Esophagus (tissue), 2 donors: ENCODE results near the gene ELMO3. TPM values are rescaled to one million over a fixed set of nuclear protein-coding genes. Genes with fewer than 3 reads are reported as not detected.

Source experiments
- H3K27ac ChIP-seq, 2 donors: one replicate each; pipeline ENCODE4 v1.5.1; 2013; ENCODE audit warnings: low read depth in 2 of 2, mild to moderate bottlenecking in 2 of 2, inconsistent platforms in 1 of 2, low read length in 1 of 2, moderate library complexity in 1 of 2
- H3K27me3 ChIP-seq, 2 donors: one replicate each; pipeline ENCODE4 v1.6.1; 2013; ENCODE audit warnings: low read length in 2 of 2, control low read depth in 1 of 2, mild to moderate bottlenecking in 1 of 2; ENCODE audit not compliant: insufficient read depth in 2 of 2, control insufficient read depth in 1 of 2
- H3K36me3 ChIP-seq, 2 donors: one replicate each; pipeline ENCODE4 v1.6.1; 2013; ENCODE audit warnings: low read length in 1 of 2; ENCODE audit not compliant: control insufficient read depth in 2 of 2, insufficient read depth in 2 of 2
- H3K4me1 ChIP-seq, 2 donors: one replicate each; pipeline ENCODE4 v1.6.1; 2013; ENCODE audit warnings: low read length in 1 of 2; ENCODE audit not compliant: control insufficient read depth in 2 of 2, insufficient read depth in 2 of 2
- H3K4me3 ChIP-seq, 2 donors: one replicate each; pipeline ENCODE4 v1.5.1; 2013; ENCODE audit warnings: low read length in 2 of 2, mild to moderate bottlenecking in 2 of 2, low read depth in 1 of 2, moderate library complexity in 1 of 2
- H3K9me3 ChIP-seq, 2 donors: one replicate each; pipeline ENCODE4 v1.6.1; 2013; ENCODE audit warnings: mild to moderate bottlenecking in 2 of 2, low read depth in 1 of 2, low read length in 1 of 2, moderate library complexity in 1 of 2; ENCODE audit not compliant: control insufficient read depth in 2 of 2, insufficient read depth in 1 of 2
- WGBS, 2 donors: extraction: QIAGEN DNeasy Blood & Tissue Kit; methylation state at CpG; one replicate each; pipeline ENCODE4 v1.1.7; 2013; 5-methylcytosine and 5-hydroxymethylcytosine counted together
- polyA plus RNA-seq, 2 donors: library from polyadenylated mRNA; stranded (reverse); fragments of 200-250 nt; gene quantifications; one replicate each; pipeline ENCODE4 v1.2.3, GENCODE V29; 2013
- donor health status: healthy with polysubstance abuse.
- donor health status: Bipolar disorder and iron deficiency.

The ELMO3 gene
- polyA plus RNA-seq, 2 donors: 21.5 to 23.7 TPM

- 69 to 77% methylated on average over 4 of the region's 4 CpGs for WGBS, 2 donors
- Histone ChIP-seq H3K4me3 (no peak overlapping the region), H3K36me3 (no peaks in the 10 kb centered on the region), H3K27ac (no peak overlapping the region), H3K9me3 (no peaks in the 10 kb centered on the region), H3K4me1 (peaks cover 5 to 24% of the 10 kb centered on the region in 2 donors), H3K27me3 (peaks cover 0 to 8% of the 10 kb centered on the region in 2 donors)
Measured at GRCh38 chr16:67250045-67250327, 51.1 kb downstream of the ELMO3 start.

GRCh38 chr16:67252609-67253497 is 53.9 kb downstream of the ELMO3 start:
- Histone ChIP-seq H3K4me1 (peaks cover 2 to 12% of the 10 kb centered on the region in 2 donors), H3K36me3 (no peaks in the 10 kb centered on the region), H3K4me3 (no peak overlapping the region), H3K27ac (no peak overlapping the region), H3K27me3 (peaks cover 0 to 8% of the 10 kb centered on the region in 2 donors), H3K9me3 (no peaks in the 10 kb centered on the region)
- 86 to 94% methylated on average over 4 of the region's 4 CpGs for WGBS, 2 donors

Other genes starting within 250 kb of the ELMO3 start
- gene CES3, start 237.9 kb upstream of the ELMO3 start, polyA plus RNA-seq: 1 to 10 TPM; 1.8 to 4.8 TPM
- gene CES4A, start 210.5 kb upstream of the ELMO3 start, polyA plus RNA-seq: 10 to 100 TPM; 10.1 to 17.5 TPM
- gene CBFB, start 170.0 kb upstream of the ELMO3 start, polyA plus RNA-seq: 10 to 100 TPM; 15.3 to 17.0 TPM
- gene PHAF1, start 89.2 kb upstream of the ELMO3 start, polyA plus RNA-seq: 1 to 10 TPM; 8.8 to 9.9 TPM
- 1 to 10 TPM; 3.5 to 4.1 TPM for gene B3GNT9, start 48.1 kb upstream of the ELMO3 start, polyA plus RNA-seq
- gene TRADD, start 39.2 kb upstream of the ELMO3 start, polyA plus RNA-seq: 10 to 100 TPM; 21.8 to 27.3 TPM
- gene FBXL8, start 39.2 kb upstream of the ELMO3 start, polyA plus RNA-seq: 10 to 100 TPM; 11.2 to 22.6 TPM
- gene HSF4, start 34.4 kb upstream of the ELMO3 start, polyA plus RNA-seq: 10 to 100 TPM; 22.9 to 80.4 TPM
- gene NOL3, start 28.6 kb upstream of the ELMO3 start, polyA plus RNA-seq: 10 to 100 TPM; 36.7 to 59.0 TPM
- gene MATCAP1, start 15.2 kb upstream of the ELMO3 start, polyA plus RNA-seq: 10 to 100 TPM; 18.2 to 30.5 TPM
- gene EXOC3L1, start 9.0 kb upstream of the ELMO3 start, polyA plus RNA-seq: 1 to 10 TPM; 1.2 to 1.5 TPM
- gene E2F4, start 7.0 kb upstream of the ELMO3 start, polyA plus RNA-seq: 10 to 100 TPM; 49.1 to 53.0 TPM
- gene TMEM208, start 28.0 kb downstream of the ELMO3 start, polyA plus RNA-seq: 10 to 100 TPM; 73.4 to 83.1 TPM
- gene FHOD1, start 48.4 kb downstream of the ELMO3 start, polyA plus RNA-seq: 10 to 100 TPM in 1 of 2 donors, 1 to 10 TPM in 1; 6.3 to 11.4 TPM
- under 1 TPM; 0.11 to 0.43 TPM for gene SLC9A5, start 49.8 kb downstream of the ELMO3 start, polyA plus RNA-seq
- gene PLEKHG4, start 80.4 kb downstream of the ELMO3 start, polyA plus RNA-seq: 10 to 100 TPM in 1 of 2 donors, 1 to 10 TPM in 1; 8.9 to 13.3 TPM
- not detected for gene KCTD19, start 127.6 kb downstream of the ELMO3 start, polyA plus RNA-seq
- under 1 TPM in 1 of 2 donors, not detected in 1; 0.02 TPM for gene LRRC36, start 127.7 kb downstream of the ELMO3 start, polyA plus RNA-seq
- 10 to 100 TPM; 15.2 to 39.0 TPM for gene TPPP3, start 194.4 kb downstream of the ELMO3 start, polyA plus RNA-seq
- 1 to 10 TPM; 3.3 to 4.7 TPM for gene ZDHHC1, start 217.3 kb downstream of the ELMO3 start, polyA plus RNA-seq
- 10 to 100 TPM; 10.7 to 15.2 TPM for gene HSD11B2, start 232.0 kb downstream of the ELMO3 start, polyA plus RNA-seq